ENCODE measurements around the gene C5. TPM values are rescaled to one million over a fixed set of nuclear protein-coding genes. Genes with fewer than 3 reads are reported as not detected.

C5 gene
- total RNA-seq, 1 donor from 2014 or later: 3.1 TPM

DNA sequence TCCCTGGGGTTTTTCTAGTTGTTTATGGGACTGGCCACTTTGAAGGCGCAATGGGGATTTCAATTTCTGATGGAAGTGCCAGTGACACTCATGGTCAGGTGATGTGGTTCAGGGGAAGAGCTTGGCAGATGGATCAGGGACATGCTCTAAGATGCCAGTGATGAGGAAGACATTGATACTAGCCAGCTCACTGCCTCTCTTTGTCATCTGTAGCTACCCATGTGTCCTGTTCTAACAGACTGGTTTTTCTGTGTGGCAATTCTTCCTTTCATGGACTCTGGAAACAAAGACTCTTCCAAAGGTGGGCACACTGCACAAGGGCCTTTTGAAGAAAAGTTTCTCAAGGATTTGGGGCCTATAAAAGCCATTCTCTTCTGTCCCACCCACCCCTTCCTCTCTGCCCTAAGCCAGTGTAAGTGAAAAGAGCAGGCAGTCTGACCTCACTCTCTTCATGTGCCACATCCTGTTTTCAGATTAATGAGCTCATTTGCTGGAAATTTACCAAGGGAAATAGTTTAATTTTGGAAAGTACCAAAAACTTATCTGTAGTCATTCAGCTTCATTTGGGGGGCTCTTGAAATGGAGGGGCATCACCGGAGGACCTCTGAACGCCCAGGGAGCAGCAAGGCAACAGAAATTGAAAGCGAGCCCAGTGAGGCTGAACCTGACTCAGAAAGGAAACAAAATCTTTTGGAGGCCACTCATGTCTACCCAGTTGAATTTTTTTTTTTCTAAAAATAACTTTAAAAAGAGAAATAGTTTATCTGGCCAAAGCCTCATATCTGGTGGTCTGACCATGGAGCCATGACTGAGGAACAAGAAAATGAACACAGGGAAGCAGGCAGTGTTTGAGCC lies 118.6 kb downstream of the C5 start:
- DNase-seq (ENCODE audit: low spot score in 2 of 2, unreplicated experiment in 2 of 2): no peak
- H3K27me3 Mint-ChIP-seq (ENCODE audit: low read depth): peaks cover 6% of the 10 kb centered on the region
- TF ChIP-seq, protein P1, sequence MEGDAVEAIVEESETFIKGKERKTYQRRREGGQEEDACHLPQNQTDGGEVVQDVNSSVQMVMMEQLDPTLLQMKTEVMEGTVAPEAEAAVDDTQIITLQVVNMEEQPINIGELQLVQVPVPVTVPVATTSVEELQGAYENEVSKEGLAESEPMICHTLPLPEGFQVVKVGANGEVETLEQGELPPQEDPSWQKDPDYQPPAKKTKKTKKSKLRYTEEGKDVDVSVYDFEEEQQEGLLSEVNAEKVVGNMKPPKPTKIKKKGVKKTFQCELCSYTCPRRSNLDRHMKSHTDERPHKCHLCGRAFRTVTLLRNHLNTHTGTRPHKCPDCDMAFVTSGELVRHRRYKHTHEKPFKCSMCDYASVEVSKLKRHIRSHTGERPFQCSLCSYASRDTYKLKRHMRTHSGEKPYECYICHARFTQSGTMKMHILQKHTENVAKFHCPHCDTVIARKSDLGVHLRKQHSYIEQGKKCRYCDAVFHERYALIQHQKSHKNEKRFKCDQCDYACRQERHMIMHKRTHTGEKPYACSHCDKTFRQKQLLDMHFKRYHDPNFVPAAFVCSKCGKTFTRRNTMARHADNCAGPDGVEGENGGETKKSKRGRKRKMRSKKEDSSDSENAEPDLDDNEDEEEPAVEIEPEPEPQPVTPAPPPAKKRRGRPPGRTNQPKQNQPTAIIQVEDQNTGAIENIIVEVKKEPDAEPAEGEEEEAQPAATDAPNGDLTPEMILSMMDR (IDR thresholded peaks at IDR 0.05; ENCODE audit: unreplicated experiment): no peak
- H3K27ac Mint-ChIP-seq: peak overlapping the region; percentile 71
- H3K36me3 Mint-ChIP-seq: no peaks in the 10 kb centered on the region
- no peak overlapping the region for H3K4me3 Mint-ChIP-seq
- H3K4me1 Mint-ChIP-seq: peaks cover 27% of the 10 kb centered on the region
- no peaks in the 10 kb centered on the region for H3K9me3 Mint-ChIP-seq

DNA sequence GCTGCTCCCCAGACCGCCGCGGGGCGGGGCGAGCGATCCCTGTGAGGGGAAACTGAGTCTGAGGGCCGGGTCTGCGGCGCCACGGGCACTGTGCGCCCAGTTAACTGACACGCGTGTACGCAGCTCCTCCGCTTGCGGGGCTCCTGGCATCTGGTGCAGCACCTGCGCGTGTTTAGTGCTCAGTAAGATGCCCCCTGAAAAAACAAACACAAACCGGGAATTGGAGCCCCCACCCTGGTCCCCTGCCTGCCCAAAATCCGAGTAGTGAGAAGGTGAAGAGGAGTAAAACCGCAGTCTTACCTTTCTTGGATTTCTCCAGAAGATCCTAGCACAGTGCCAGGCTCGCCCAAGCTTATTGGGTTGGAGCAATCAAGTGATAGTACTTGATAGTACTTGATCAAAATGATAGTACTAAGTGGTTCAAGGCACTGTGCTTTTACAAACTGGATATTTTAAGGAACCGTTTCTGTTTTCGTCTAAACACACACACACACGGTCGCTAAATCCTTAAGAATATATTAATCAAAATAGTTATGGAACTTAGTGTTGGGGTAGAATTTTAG lies 120.8 kb downstream of the C5 start:
- no peaks in the 10 kb centered on the region for H3K9me3 Mint-ChIP-seq
- H3K4me3 Mint-ChIP-seq: peak overlapping the region; percentile 58
- no peak overlapping the region for H3K27ac Mint-ChIP-seq
- H3K27me3 Mint-ChIP-seq (ENCODE audit: low read depth): peaks cover 6% of the 10 kb centered on the region
- TF ChIP-seq, protein P1 (IDR thresholded peaks at IDR 0.05; ENCODE audit: unreplicated experiment): no peak
- H3K4me1 Mint-ChIP-seq: peaks cover 12% of the 10 kb centered on the region
- H3K36me3 Mint-ChIP-seq: no peaks in the 10 kb centered on the region
- DNase-seq (ENCODE audit: low spot score in 2 of 2, unreplicated experiment in 2 of 2): no peak

DNA sequence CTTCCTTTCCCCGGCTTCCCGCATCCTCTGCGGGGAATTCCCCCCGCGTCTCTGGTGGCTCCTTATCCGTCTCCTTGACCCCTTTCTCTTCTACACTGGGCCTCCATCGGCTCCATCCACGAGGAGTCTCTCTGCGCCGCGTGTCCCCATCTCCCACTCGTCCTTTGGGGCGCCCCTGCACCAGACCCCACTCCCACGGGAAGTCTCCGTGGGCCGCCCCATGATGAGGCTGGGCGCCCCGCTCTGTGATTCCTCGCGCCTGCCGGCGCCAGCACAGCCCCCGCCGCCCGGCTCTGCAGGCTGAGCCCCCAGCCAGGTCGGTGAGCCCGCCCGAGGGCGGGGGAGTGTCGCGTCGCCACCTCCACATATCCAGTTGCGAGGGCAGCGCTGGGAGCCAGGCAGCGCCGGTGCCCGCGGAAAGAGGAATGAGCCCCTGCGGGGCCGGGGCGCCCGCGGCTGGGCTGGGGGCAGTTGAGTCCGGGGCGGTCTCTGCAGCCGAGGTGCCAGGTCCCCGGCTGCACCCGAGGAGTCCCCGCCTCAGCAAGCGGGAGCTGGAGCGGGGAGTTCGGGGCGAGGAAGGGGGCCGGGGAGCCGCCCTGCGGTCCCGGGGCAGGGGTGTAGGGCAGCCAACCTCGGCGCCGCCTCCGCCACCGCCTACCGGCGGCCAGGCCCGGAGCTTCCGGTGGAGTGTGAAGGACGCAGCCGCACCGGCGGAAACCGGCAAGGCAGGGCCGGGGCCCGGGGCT lies 121.4 kb downstream of the C5 start:
- H3K27me3 Mint-ChIP-seq (ENCODE audit: low read depth): peaks cover 6% of the 10 kb centered on the region
- TF ChIP-seq, protein P1 (IDR thresholded peaks at IDR 0.05; ENCODE audit: unreplicated experiment): no peak
- H3K27ac Mint-ChIP-seq: peak overlapping the region; percentile 87
- H3K4me3 Mint-ChIP-seq: peak overlapping the region; percentile 66
- DNase-seq (ENCODE audit: low spot score in 2 of 2, unreplicated experiment in 2 of 2): peak in 1 of 2 experiments; percentile 70
- H3K4me1 Mint-ChIP-seq: peaks cover 10% of the 10 kb centered on the region
- no peaks in the 10 kb centered on the region for H3K9me3 Mint-ChIP-seq
- H3K36me3 Mint-ChIP-seq: no peaks in the 10 kb centered on the region

DNA sequence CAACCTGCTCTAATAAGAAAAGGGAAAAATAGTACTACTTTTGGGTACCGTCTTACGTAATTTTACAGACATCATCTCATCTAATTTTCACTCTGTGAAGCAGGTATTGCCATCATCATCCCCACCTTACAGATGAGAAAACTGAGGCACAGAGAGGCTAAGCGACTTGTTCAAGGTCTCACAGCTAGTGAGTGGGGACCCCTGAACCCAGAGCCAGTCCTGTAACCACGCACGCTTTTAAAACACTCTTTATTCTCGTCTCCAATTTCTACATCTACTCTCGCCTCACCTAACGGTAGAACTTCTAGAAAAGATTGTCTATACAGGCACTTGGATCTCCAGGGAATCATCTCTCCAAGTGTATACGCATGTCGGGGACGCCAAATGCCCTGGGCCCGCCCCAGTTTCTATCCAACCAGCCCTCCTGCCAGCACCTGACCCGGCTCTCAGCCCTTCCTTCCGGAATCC lies 122.0 kb downstream of the C5 start:
- peaks cover 10% of the 10 kb centered on the region for H3K4me1 Mint-ChIP-seq
- TF ChIP-seq, protein P1 (IDR thresholded peaks at IDR 0.05; ENCODE audit: unreplicated experiment): no peak
- no peaks in the 10 kb centered on the region for H3K9me3 Mint-ChIP-seq
- peak overlapping the region; percentile 66 for H3K4me3 Mint-ChIP-seq
- H3K27me3 Mint-ChIP-seq (ENCODE audit: low read depth): peaks cover 2% of the 10 kb centered on the region
- peak overlapping the region; percentile 87 for H3K27ac Mint-ChIP-seq
- no peak for DNase-seq (ENCODE audit: low spot score in 2 of 2, unreplicated experiment in 2 of 2)
- H3K36me3 Mint-ChIP-seq: no peaks in the 10 kb centered on the region

DNA sequence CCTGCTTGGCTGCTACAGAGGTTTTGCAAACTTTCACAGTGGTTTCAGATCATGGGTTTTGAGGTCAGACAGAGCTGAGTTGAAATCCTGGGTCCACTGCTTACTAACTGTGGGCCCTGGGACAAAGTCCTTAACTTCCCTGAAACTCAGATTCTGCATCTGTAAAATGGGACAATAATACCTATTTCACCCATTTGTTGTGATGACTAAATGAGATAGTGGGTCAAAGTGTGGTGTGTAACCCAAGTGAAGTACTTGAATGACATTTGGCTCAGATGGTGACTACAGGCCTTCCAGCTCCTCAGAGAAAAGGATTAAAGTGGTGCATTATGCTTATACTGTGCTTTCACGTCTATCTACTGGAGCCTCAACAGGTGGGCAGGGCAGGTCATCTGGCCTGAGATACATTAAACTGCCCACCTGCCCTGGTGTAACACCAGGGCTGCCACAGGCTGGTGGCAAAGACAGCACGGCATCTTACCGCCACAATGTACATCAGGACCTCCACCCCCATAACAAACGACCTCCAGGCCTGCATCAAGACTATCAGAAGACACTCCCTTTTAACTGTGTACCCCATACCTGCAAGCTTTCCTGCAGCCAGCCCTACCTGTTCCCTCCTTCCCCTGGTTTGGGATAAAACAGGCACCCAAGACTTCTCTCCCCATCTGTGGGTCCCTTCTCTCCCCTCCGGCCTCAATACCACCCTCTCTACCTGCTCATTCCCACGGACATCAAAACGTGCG lies 122.6 kb downstream of the C5 start:
- no peak overlapping the region for H3K27ac Mint-ChIP-seq
- H3K4me3 Mint-ChIP-seq: peak overlapping the region; percentile 2
- H3K27me3 Mint-ChIP-seq (ENCODE audit: low read depth): peaks cover 2% of the 10 kb centered on the region
- peaks cover 10% of the 10 kb centered on the region for H3K4me1 Mint-ChIP-seq
- H3K36me3 Mint-ChIP-seq: no peaks in the 10 kb centered on the region
- DNase-seq (ENCODE audit: low spot score in 2 of 2, unreplicated experiment in 2 of 2): no peak
- TF ChIP-seq, protein P1 (IDR thresholded peaks at IDR 0.05; ENCODE audit: unreplicated experiment): no peak
- H3K9me3 Mint-ChIP-seq: no peaks in the 10 kb centered on the region
